Measurements from ENCODE around the gene CCDC78. TPM values are rescaled to one million over a fixed set of nuclear protein-coding genes. Genes with fewer than 3 reads are reported as not detected.

CCDC78 gene

GRCh38 chr16:672851-673250, 53.4 kb downstream of the CCDC78 start:
- TF ChIP-seq GABPA (IDR thresholded peaks at IDR 0.05; ENCODE audit: low read depth) (no peak), POLR2AphosphoS5 (IDR thresholded peaks at IDR 0.05; ENCODE audit: low read depth) (no peak), CTCF (IDR thresholded peaks at IDR 0.05; ENCODE audit: insufficient read depth, low read length) (no peak), REST (IDR thresholded peaks at IDR 0.05; ENCODE audit: insufficient replicate concordance, low read depth) (no peak), SPI1 (IDR thresholded peaks at IDR 0.05; ENCODE audit: borderline replicate concordance, low read depth) (no peak)
- no peak for DNase-seq (ENCODE audit: low read depth in 1 of 2, low spot score in 1 of 2)
- no peaks in the 10 kb centered on the region for H3K27me3 ChIP-seq (ENCODE audit: insufficient read depth, poor library complexity, severe bottlenecking)
- H3K27ac ChIP-seq (replicated peaks): no peak overlapping the region
- no peak overlapping the region for H3K4me3 ChIP-seq (replicated peaks; ENCODE audit: insufficient read depth, low read length)

Small RNAs within 50 kb of the gene (microRNA-seq; reads per million reads assigned to microRNA genes)
- gene MIR662: not detected

Measured in HL-60 (cell line).